Pancreas (tissue), 10 donors: Measurements from ENCODE around the gene ROCK1. TPM values are rescaled to one million over a fixed set of nuclear protein-coding genes. Genes with fewer than 3 reads are reported as not detected.

Source experiments
- ATAC-seq, 4 donors: fragments of 200-7000 bp; cut with Tn5 transposase; one replicate each; pipeline versions ENCODE4 v1.8.0 to v1.9.1; 2020; ENCODE audit warnings: mild to moderate bottlenecking in 4 of 4, moderate library complexity in 4 of 4
- DNase-seq, 6 donors: peaks; one replicate each; pipeline ENCODE4 v3.0.0-alpha.2; 2020
- FAIRE-seq: peaks from 2 replicates; lab custom pipeline; 2012; peaks lifted over from hg19 to GRCh38; lab: Jason Lieb, UNC
- H3K27ac ChIP-seq, 4 donors: fragments of 200-600 bp; sonication (generic); 1 replicate in 3 of 4; 2 replicates in 1 of 4; pipeline versions ENCODE4 v1.5.0 to v1.8.0; 2020
- H3K27me3 ChIP-seq, 4 donors: fragments of 200-600 bp; one replicate each; pipeline ENCODE4 v1.8.0; 2021
- H3K36me3 ChIP-seq, 3 donors: fragments of 200-600 bp; sonication (generic) in 1 of 3; one replicate each; pipeline versions ENCODE4 v1.5.0 to v1.8.0; 2020 to 2021
- H3K4me1 ChIP-seq, 3 donors: fragments of 200-600 bp; one replicate each; pipeline ENCODE4 v1.8.0; 2021
- H3K4me3 ChIP-seq, 4 donors: fragments of 200-600 bp; sonication (generic) in 2 of 4; one replicate each; pipeline versions ENCODE4 v1.5.0 to v1.8.0; 2020 to 2021
- H3K9me3 ChIP-seq, 4 donors: fragments of 200-600 bp; one replicate each; pipeline ENCODE4 v1.8.0; 2021
- WGBS, 2 donors: extraction: QIAGEN DNeasy Blood & Tissue Kit; methylation state at CpG; one replicate each; pipeline ENCODE4 v1.1.7; 2013; 5-methylcytosine and 5-hydroxymethylcytosine counted together
- intact Hi-C, 3 donors: fragments of 100-400 bp; cut with DNase I; formaldehyde crosslinking; loops; one replicate each; pipeline versions ENCODE4 v1.11.1 to v1.14.2; 2022
- polyA plus RNA-seq, 2 donors: library from polyadenylated mRNA; stranded (reverse); fragments of 200-250 nt; gene quantifications; one replicate each; pipeline ENCODE4 v1.2.3, GENCODE V29; 2013
- total RNA-seq, 6 donors: library from RNA; stranded (reverse); fragmentation: NEBNext Ultra II Directional in 4 of 6; extraction: Animal tissue kit (Norgen Biotek cat#: 25700) in 4 of 6; gene quantifications; one replicate each; pipeline versions ENCODE4 v1.2.1 to v1.2.4, GENCODE V29; 2021 to 2023
- TF ChIP-seq, protein P1 (sequence below), 4 donors: fragments of 200-600 bp; sonication (generic) in 3 of 4; IDR thresholded peaks; one replicate each; pipeline versions ENCODE4 v1.5.0 to v1.8.0; 2021; ENCODE audit warnings: antibody characterized with exemption in 4 of 4
- donor health status: healthy with polysubstance abuse.
- donor health status: DM: no; HTN: no; CAD: no; lungs with moderate emphysema.
- donor health status: DM: no; HTN: no; CAD: no.
- donor health status: control.
- donor health status: control.
- donor health status: Bipolar disorder and iron deficiency.
- donor health status: DM: yes; HTN: yes; CAD: no.
- donor health status: DM: no; HTN: no; CAD: no.
- donor health status: DM: no; HTN: no; CAD: no.
- donor health status: DM: yes; HTN: yes; CAD: no.

Gene ROCK1
- total and polyA plus RNA-seq, 8 donors: 6.1 to 25.1 (median 11.3) TPM

- DNase-seq (no peak), ATAC-seq (no peak)
- 94% methylated on average over 3 of the region's 3 CpGs for WGBS, 2 donors
These were observed 27.0 kb downstream of the ROCK1 start for GRCh38 chr18:21084511-21085078.

DNA sequence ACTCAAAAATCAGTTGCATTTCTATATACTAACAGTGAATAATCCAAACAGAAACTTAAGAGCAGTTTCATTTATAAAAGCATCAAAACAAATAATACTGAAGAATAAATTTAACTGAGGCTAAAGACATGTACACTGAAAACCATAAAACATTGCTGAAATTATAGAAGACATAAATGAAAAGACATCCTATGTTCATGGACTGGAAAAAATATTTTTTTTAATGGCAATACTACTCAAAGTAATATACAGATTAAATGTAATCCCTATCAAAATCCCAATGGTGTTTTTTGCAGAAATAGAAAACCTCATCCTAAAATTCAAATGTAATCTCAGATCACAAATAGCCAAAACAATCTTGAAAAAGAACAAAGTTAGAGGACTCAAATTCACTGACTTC is 28.6 kb downstream of the ROCK1 start:
- TF ChIP-seq, protein P1, sequence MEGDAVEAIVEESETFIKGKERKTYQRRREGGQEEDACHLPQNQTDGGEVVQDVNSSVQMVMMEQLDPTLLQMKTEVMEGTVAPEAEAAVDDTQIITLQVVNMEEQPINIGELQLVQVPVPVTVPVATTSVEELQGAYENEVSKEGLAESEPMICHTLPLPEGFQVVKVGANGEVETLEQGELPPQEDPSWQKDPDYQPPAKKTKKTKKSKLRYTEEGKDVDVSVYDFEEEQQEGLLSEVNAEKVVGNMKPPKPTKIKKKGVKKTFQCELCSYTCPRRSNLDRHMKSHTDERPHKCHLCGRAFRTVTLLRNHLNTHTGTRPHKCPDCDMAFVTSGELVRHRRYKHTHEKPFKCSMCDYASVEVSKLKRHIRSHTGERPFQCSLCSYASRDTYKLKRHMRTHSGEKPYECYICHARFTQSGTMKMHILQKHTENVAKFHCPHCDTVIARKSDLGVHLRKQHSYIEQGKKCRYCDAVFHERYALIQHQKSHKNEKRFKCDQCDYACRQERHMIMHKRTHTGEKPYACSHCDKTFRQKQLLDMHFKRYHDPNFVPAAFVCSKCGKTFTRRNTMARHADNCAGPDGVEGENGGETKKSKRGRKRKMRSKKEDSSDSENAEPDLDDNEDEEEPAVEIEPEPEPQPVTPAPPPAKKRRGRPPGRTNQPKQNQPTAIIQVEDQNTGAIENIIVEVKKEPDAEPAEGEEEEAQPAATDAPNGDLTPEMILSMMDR (IDR thresholded peaks at IDR 0.05): no peak
- intact Hi-C loops: no loop called here
- H3K9me3 ChIP-seq: no peaks in the 10 kb centered on the region
- DNase-seq (no peak), ATAC-seq (no peak), FAIRE-seq (no peak)
- no peaks in the 10 kb centered on the region for H3K27me3 ChIP-seq
- peaks cover 0 to under 1% (median 0%) of the 10 kb centered on the region in 3 donors for H3K4me1 ChIP-seq
- H3K4me3 ChIP-seq: no peak overlapping the region
- H3K36me3 ChIP-seq: no peaks in the 10 kb centered on the region
- H3K27ac ChIP-seq: no peak overlapping the region

More at GRCh38 chr18:21084511-21085078, 27.0 kb downstream of the ROCK1 start:
- no peak overlapping the region for H3K4me3 ChIP-seq
- intact Hi-C loops: no loop called here
- H3K9me3 ChIP-seq: no peaks in the 10 kb centered on the region
- no peak overlapping the region for H3K27ac ChIP-seq
- H3K27me3 ChIP-seq: no peaks in the 10 kb centered on the region
- TF ChIP-seq, protein P1 (IDR thresholded peaks at IDR 0.05): no peak
- H3K4me1 ChIP-seq: no peaks in the 10 kb centered on the region
- no peaks in the 10 kb centered on the region for H3K36me3 ChIP-seq
- FAIRE-seq: no peak

- Histone ChIP-seq H3K27me3 (no peaks in the 10 kb centered on the region), H3K4me3 (no peak overlapping the region), H3K4me1 (peaks cover 0 to 5% (median 0%) of the 10 kb centered on the region in 3 donors), H3K36me3 (no peaks in the 10 kb centered on the region), H3K9me3 (no peaks in the 10 kb centered on the region), H3K27ac (no peak overlapping the region)
- DNase-seq (no peak), ATAC-seq (no peak), FAIRE-seq (no peak)
- intact Hi-C loops: no loop called here
- TF ChIP-seq, protein P1 (IDR thresholded peaks at IDR 0.05): no peak
- 91 to 96% methylated on average over 1 of the region's 1 CpG for WGBS, 2 donors
These were observed 30.2 kb downstream of the ROCK1 start for GRCh38 chr18:21081426-21081825.

GRCh38 chr18:21080576-21080975 is 31.0 kb downstream of the ROCK1 start:
- H3K27ac ChIP-seq: no peak overlapping the region
- H3K36me3 ChIP-seq: no peaks in the 10 kb centered on the region
- no peak for DNase-seq
- ATAC-seq: no peak
- WGBS, 2 donors: 96 to 100% methylated on average over 1 of the region's 1 CpG
- peak; percentile 57 for FAIRE-seq
- H3K4me1 ChIP-seq: peaks cover 0 to 5% (median 5%) of the 10 kb centered on the region in 3 donors
- H3K4me3 ChIP-seq: no peak overlapping the region
- TF ChIP-seq, protein P1 (IDR thresholded peaks at IDR 0.05): no peak
- no peaks in the 10 kb centered on the region for H3K9me3 ChIP-seq
- no peaks in the 10 kb centered on the region for H3K27me3 ChIP-seq
- intact Hi-C loops: no loop called here
